GM19455 (cell line): ENCODE measurements around the gene SIK2.
"Not testable (repeated sequence)": the region's sequence is repeated elsewhere in the genome, so short reads cannot be mapped to it uniquely, and the experiment has no call there.

ENCODE experiments used
- ATAC-seq: cut with Tn5 transposase; IDR thresholded peaks from one replicate; pipeline ENCODE4 v1.9.1; 2021; ENCODE audit not compliant: unreplicated experiment

The SIK2 gene

GRCh38 chr11:111654601-111655000 is 52.4 kb downstream of the SIK2 start:
- ATAC-seq = no peak

GRCh38 chr11:111655924-111656323 is 53.7 kb downstream of the SIK2 start:
- ATAC-seq = no peak

GRCh38 chr11:111657905-111658304 is 55.7 kb downstream of the SIK2 start:
- ATAC-seq = not testable (repeated sequence)

GRCh38 chr11:111658493-111658892 is 56.2 kb downstream of the SIK2 start:
- not testable (repeated sequence) for ATAC-seq

GRCh38 chr11:111659201-111660115 is 57.2 kb downstream of the SIK2 start:
- no peak for ATAC-seq

- no peak for ATAC-seq
Measured at GRCh38 chr11:111660822-111661221, 58.6 kb downstream of the SIK2 start.

- ATAC-seq = no peak
Measured at GRCh38 chr11:111663820-111664219, 61.6 kb downstream of the SIK2 start.

GRCh38 chr11:111665777-111666176 is 63.5 kb downstream of the SIK2 start:
- no peak for ATAC-seq

GRCh38 chr11:111668980-111669379 is 66.7 kb downstream of the SIK2 start:
- no peak for ATAC-seq

GRCh38 chr11:111671383-111671782 is 69.1 kb downstream of the SIK2 start:
- no peak for ATAC-seq

GRCh38 chr11:111672949-111673348 is 70.7 kb downstream of the SIK2 start:
- ATAC-seq = no peak

- no peak for ATAC-seq
Measured at GRCh38 chr11:111674941-111675340, 72.7 kb downstream of the SIK2 start.

GRCh38 chr11:111675891-111676290 is 73.6 kb downstream of the SIK2 start:
- no peak for ATAC-seq

GRCh38 chr11:111676878-111677585 is 74.8 kb downstream of the SIK2 start:
- ATAC-seq = no peak

- no peak for ATAC-seq
Measured at GRCh38 chr11:111680486-111681175, 78.4 kb downstream of the SIK2 start.

- ATAC-seq = no peak
Measured at GRCh38 chr11:111683806-111684205, 81.6 kb downstream of the SIK2 start.

GRCh38 chr11:111684251-111684650 is 82.0 kb downstream of the SIK2 start:
- no peak for ATAC-seq

- no peak for ATAC-seq
Measured at GRCh38 chr11:111688013-111688412, 85.8 kb downstream of the SIK2 start.

- ATAC-seq = no peak
Measured at GRCh38 chr11:111691176-111691575, 88.9 kb downstream of the SIK2 start.

GRCh38 chr11:111691741-111692140 is 89.5 kb downstream of the SIK2 start:
- no peak for ATAC-seq

- no peak for ATAC-seq
Measured at GRCh38 chr11:111693224-111693937, 91.1 kb downstream of the SIK2 start.
